ENCODE results near the gene FAM149A.

GRCh38 chr4:186105647-186106321, 1.3 kb downstream of the FAM149A start:
- TF ChIP-seq CTCF (IDR thresholded peaks at IDR 0.05; ENCODE audit: insufficient read depth, low read length, poor library complexity, severe bottlenecking) (no peak), EZH2phosphoT487 (conservative IDR thresholded peaks at IDR 0.05; ENCODE audit: low read length) (no peak)
